Mononuclear cell (primary cell): ENCODE results near the gene CCDC78. TPM values are rescaled to one million over a fixed set of nuclear protein-coding genes. Genes with fewer than 3 reads are reported as not detected.

Experiments used
- H3K27me3 ChIP-seq: 2 replicates; pipeline ENCODE4 v1.6.0; 2011; ENCODE audit warnings: low read length, control low read depth; ENCODE audit not compliant: insufficient read depth
- H3K4me1 ChIP-seq: 2 replicates; pipeline ENCODE4 v1.5.1; 2011; ENCODE audit warnings: mild to moderate bottlenecking, low read length, control low read depth; ENCODE audit not compliant: insufficient read depth
- H3K4me3 ChIP-seq: 2 replicates; pipeline ENCODE4 v1.5.1; 2011; ENCODE audit warnings: mild to moderate bottlenecking, low read length, moderate library complexity
- H3K9me3 ChIP-seq: 2 replicates; pipeline ENCODE4 v1.5.1; 2011; ENCODE audit warnings: low read depth, mild to moderate bottlenecking, control low read depth, low read length
- total RNA-seq: library from RNA; depleted of rRNA; stranded (reverse); fragments of >200 nt; gene quantifications from one replicate; pipeline ENCODE4 v1.2.3, GENCODE V29; 2012

The CCDC78 gene
- 1.0 TPM for total RNA-seq

- Histone ChIP-seq H3K9me3 (no peaks in the 10 kb centered on the region), H3K27me3 (peaks cover 2% of the 10 kb centered on the region), H3K4me3 (peak within 1 kb of the TSS; percentile 39), H3K4me1 (peaks cover 20% of the 10 kb centered on the region)
Measured at GRCh38 chr16:726438-727290, at the start of gene CCDC78, which contains the start of gene HAGHL. Gene CCDC78 (minus strand): TSS chr16:726443. CDS start chr16:726367, 76 bp downstream. Gene HAGHL (plus strand): TSS chr16:727106. CDS start chr16:727510, 404 bp downstream.

- no peaks in the 10 kb centered on the region for H3K9me3 ChIP-seq
- no peaks in the 10 kb centered on the region for H3K27me3 ChIP-seq
- no peak overlapping the region for H3K4me3 ChIP-seq
- H3K4me1 ChIP-seq, result no peaks in the 10 kb centered on the region
Measured at GRCh38 chr16:775236-775796, 49.1 kb upstream of the CCDC78 start.

GRCh38 chr16:774086-775001 is 48.1 kb upstream of the CCDC78 start:
- H3K27me3 ChIP-seq, result no peaks in the 10 kb centered on the region
- no peak overlapping the region for H3K4me3 ChIP-seq
- H3K9me3 ChIP-seq, result no peaks in the 10 kb centered on the region
- no peaks in the 10 kb centered on the region for H3K4me1 ChIP-seq

GRCh38 chr16:772959-773358 is 46.7 kb upstream of the CCDC78 start:
- Histone ChIP-seq H3K4me1 (no peaks in the 10 kb centered on the region), H3K9me3 (no peaks in the 10 kb centered on the region), H3K27me3 (no peaks in the 10 kb centered on the region), H3K4me3 (no peak overlapping the region)

GRCh38 chr16:770411-770810 is 44.2 kb upstream of the CCDC78 start:
- no peaks in the 10 kb centered on the region for H3K27me3 ChIP-seq
- H3K4me1 ChIP-seq, result no peaks in the 10 kb centered on the region
- H3K4me3 ChIP-seq, result no peak overlapping the region
- H3K9me3 ChIP-seq, result no peaks in the 10 kb centered on the region

- H3K9me3 ChIP-seq, result no peaks in the 10 kb centered on the region
- H3K4me1 ChIP-seq, result no peaks in the 10 kb centered on the region
- H3K27me3 ChIP-seq, result no peaks in the 10 kb centered on the region
- H3K4me3 ChIP-seq, result no peak overlapping the region
Measured at GRCh38 chr16:769934-770333, 43.7 kb upstream of the CCDC78 start.

- Histone ChIP-seq H3K9me3 (no peaks in the 10 kb centered on the region), H3K27me3 (no peaks in the 10 kb centered on the region), H3K4me3 (no peak overlapping the region), H3K4me1 (no peaks in the 10 kb centered on the region)
Measured at GRCh38 chr16:769184-769784, 43.0 kb upstream of the CCDC78 start.

GRCh38 chr16:768428-768827 is 42.2 kb upstream of the CCDC78 start:
- Histone ChIP-seq H3K4me3 (no peak overlapping the region), H3K27me3 (no peaks in the 10 kb centered on the region), H3K9me3 (no peaks in the 10 kb centered on the region), H3K4me1 (no peaks in the 10 kb centered on the region)

GRCh38 chr16:767743-768235 is 41.5 kb upstream of the CCDC78 start:
- Histone ChIP-seq H3K9me3 (no peaks in the 10 kb centered on the region), H3K4me3 (no peak overlapping the region), H3K27me3 (no peaks in the 10 kb centered on the region), H3K4me1 (no peaks in the 10 kb centered on the region)

- Histone ChIP-seq H3K4me1 (no peaks in the 10 kb centered on the region), H3K9me3 (no peaks in the 10 kb centered on the region), H3K4me3 (no peak overlapping the region), H3K27me3 (no peaks in the 10 kb centered on the region)
Measured at GRCh38 chr16:766820-767640, 40.8 kb upstream of the CCDC78 start.

- Histone ChIP-seq H3K4me1 (no peaks in the 10 kb centered on the region), H3K9me3 (no peaks in the 10 kb centered on the region), H3K27me3 (no peaks in the 10 kb centered on the region), H3K4me3 (no peak overlapping the region)
Measured at GRCh38 chr16:766008-766819, 40.0 kb upstream of the CCDC78 start.

GRCh38 chr16:765488-765865 is 39.2 kb upstream of the CCDC78 start:
- no peaks in the 10 kb centered on the region for H3K9me3 ChIP-seq
- H3K27me3 ChIP-seq, result no peaks in the 10 kb centered on the region
- no peak overlapping the region for H3K4me3 ChIP-seq
- no peaks in the 10 kb centered on the region for H3K4me1 ChIP-seq

GRCh38 chr16:764848-765487 is 38.7 kb upstream of the CCDC78 start:
- Histone ChIP-seq H3K4me1 (no peaks in the 10 kb centered on the region), H3K4me3 (no peak overlapping the region), H3K27me3 (no peaks in the 10 kb centered on the region), H3K9me3 (no peaks in the 10 kb centered on the region)
